HepG2 (cell line): ENCODE measurements around the gene NKX2-3. TPM values are rescaled to one million over a fixed set of nuclear protein-coding genes. Genes with fewer than 3 reads are reported as not detected.

Source experiments
- ATAC-seq: fragments of 200-7000 bp; cut with Tn5 transposase; 3 replicates; pipeline ENCODE4 v1.9.1; 2020; ENCODE audit warnings: mild to moderate bottlenecking, moderate library complexity
- BruUV-seq: library from RNA; stranded (reverse); fragments of 400-500 nt; replicated peaks from 2 replicates; lab custom pipeline; 2021; lab: Mats Ljungman, UMichigan
- CTCF ChIA-PET: fragments of 300-600 bp; formaldehyde crosslinking; extraction: SDS; loops from one replicate; lab custom pipeline; 2021; ENCODE audit warnings: low total read pairs, inconsistent platforms, low intra/inter-chr PET ratio; lab: Yijun Ruan, JAX
- POLR2A ChIA-PET: fragments of 350-600 bp; sonication (Branson Sonifier 250); formaldehyde crosslinking; loops from one replicate; lab custom pipeline; 2020; ENCODE audit warnings: antibody characterized with exemption, inconsistent platforms; lab: Yijun Ruan, JAX
- DNase-seq: peaks from one replicate; pipeline ENCODE4 v3.0.0-alpha.2; 2015; ENCODE audit warnings: low spot score
- FAIRE-seq: peaks from 3 replicates; lab custom pipeline; 2011; peaks lifted over from hg19 to GRCh38; lab: Jason Lieb, UNC
- H2AFZ ChIP-seq: one replicate; pipeline ENCODE4 v1.6.1; 2011; ENCODE audit warnings: low read length, inconsistent platforms
- H3K27ac ChIP-seq: fragments of 300-600 bp; 3 replicates; pipeline ENCODE4 v1.8.0; 2011; ENCODE audit warnings: mixed run types, mild to moderate bottlenecking, mixed read lengths, low read length, inconsistent platforms; ENCODE audit not compliant: insufficient read depth; ENCODE audit errors: extremely low read length
- H3K27me3 ChIP-seq, 2 experiments: fragments of 200-600 bp in 1 of 2; 2 replicates in 1 of 2; 3 replicates in 1 of 2; pipeline versions ENCODE4 v1.6.0 to v1.8.0; 2011; ENCODE audit warnings: low read length in 2 of 2, mild to moderate bottlenecking in 2 of 2, moderate library complexity in 2 of 2, inconsistent platforms in 1 of 2; ENCODE audit not compliant: insufficient read depth in 2 of 2, control insufficient read depth in 1 of 2
- H3K36me3 ChIP-seq, 2 experiments: fragments of 200-600 bp in 1 of 2; replicated peaks in 1 of 2; 2 replicates in 1 of 2; 3 replicates in 1 of 2; pipeline versions ENCODE4 v1.5.1 to v1.8.0; 2011; ENCODE audit warnings: low read length in 2 of 2, inconsistent platforms in 1 of 2; ENCODE audit not compliant: insufficient read depth in 2 of 2, control insufficient read depth in 1 of 2
- H3K4me1 ChIP-seq: 2 replicates; pipeline ENCODE4 v1.5.1; 2012; ENCODE audit warnings: low read length, inconsistent platforms; ENCODE audit not compliant: insufficient read depth
- H3K4me2 ChIP-seq: 2 replicates; pipeline ENCODE4 v1.6.0; 2011; ENCODE audit warnings: low read depth, low read length, inconsistent platforms
- H3K4me3 ChIP-seq, 3 experiments: fragments of 200-600 bp in 1 of 3; sonication (generic), shearing (Covaris generic) in 1 of 3; replicated peaks in 1 of 3; 2 replicates each; pipeline ENCODE4 v1.5.1; 2011 to 2016; ENCODE audit warnings: low read length in 3 of 3, inconsistent platforms in 2 of 3, low read depth in 2 of 3, mild to moderate bottlenecking in 2 of 3, control low read depth in 1 of 3, mixed read lengths in 1 of 3; ENCODE audit not compliant: insufficient read depth in 1 of 3
- H3K79me2 ChIP-seq: one replicate; pipeline ENCODE4 v1.6.1; 2011; ENCODE audit warnings: low read length, inconsistent platforms; ENCODE audit not compliant: insufficient read depth
- H3K9ac ChIP-seq: 2 replicates; pipeline ENCODE4 v1.6.0; 2011; ENCODE audit warnings: mild to moderate bottlenecking, low read depth, low read length, inconsistent platforms; ENCODE audit not compliant: insufficient read depth
- H3K9me3 ChIP-seq: 2 replicates; pipeline ENCODE4 v1.5.1; 2012; ENCODE audit warnings: mild to moderate bottlenecking, low read length
- H4K20me1 ChIP-seq: 2 replicates; pipeline ENCODE4 v1.6.0; 2011; ENCODE audit warnings: inconsistent platforms, mild to moderate bottlenecking, low read length, moderate library complexity; ENCODE audit not compliant: insufficient read depth
- AKAP8 ChIP-seq: sonication (generic); formaldehyde crosslinking; IDR thresholded peaks from 2 replicates; pipeline ENCODE4 v1.5.1; 2020; ENCODE audit warnings: mild to moderate bottlenecking, missing genetic modification reagents
- BCL6 ChIP-seq: IDR thresholded peaks from 2 replicates; pipeline ENCODE4 v1.6.1; 2016; ENCODE audit warnings: missing genetic modification reagents, missing compliant biosample characterization
- FOXP1 ChIP-seq, 2 experiments: fragments of 450-650 bp in 1 of 2; IDR thresholded peaks; 2 replicates each; pipeline ENCODE4 v1.6.1; 2017 to 2018; ENCODE audit warnings: antibody characterized with exemption in 1 of 2
- FOXP4 ChIP-seq: sonication (generic); formaldehyde crosslinking; IDR thresholded peaks from 2 replicates; pipeline ENCODE4 v1.4.0; 2020; ENCODE audit warnings: missing genetic modification reagents
- HOXA3 ChIP-seq: sonication (generic); formaldehyde crosslinking; IDR thresholded peaks from 2 replicates; pipeline ENCODE4 v1.5.0; 2020; ENCODE audit warnings: missing genetic modification reagents
- PHF21A ChIP-seq: sonication (generic); formaldehyde crosslinking; IDR thresholded peaks from 2 replicates; pipeline ENCODE4 v1.5.0; 2020; ENCODE audit warnings: mild to moderate bottlenecking, missing genetic modification reagents
- SAP130 ChIP-seq: IDR thresholded peaks from 2 replicates; pipeline ENCODE4 v1.6.1; 2016; ENCODE audit warnings: low read depth
- SMAD1 ChIP-seq: sonication (generic); formaldehyde crosslinking; IDR thresholded peaks from 2 replicates; pipeline ENCODE4 v1.4.0; 2020; ENCODE audit warnings: missing genetic modification reagents, low read depth, mild to moderate bottlenecking, borderline replicate concordance
- SOX5 ChIP-seq: IDR thresholded peaks from 2 replicates; pipeline ENCODE4 v1.6.1; 2016; ENCODE audit warnings: borderline replicate concordance
- SRSF1 ChIP-seq: fragments of 200-400 bp; formaldehyde crosslinking; optimal IDR thresholded peaks from 2 replicates; pipeline ENCODE3; 2017; ENCODE audit warnings: mild to moderate bottlenecking, low read depth, low read length, moderate library complexity
- TCF7 ChIP-seq: sonication (generic); IDR thresholded peaks from 2 replicates; pipeline ENCODE4 v1.6.1; 2016; ENCODE audit warnings: antibody characterized with exemption, low read depth
- ZFX ChIP-seq: sonication (generic); formaldehyde crosslinking; IDR thresholded peaks from 2 replicates; pipeline ENCODE4 v1.4.0; 2020; ENCODE audit warnings: mild to moderate bottlenecking, low read depth, missing genetic modification reagents, moderate library complexity
- ZNF253 ChIP-seq: sonication (generic); formaldehyde crosslinking; IDR thresholded peaks from 2 replicates; pipeline ENCODE4 v1.8.0; 2022; ENCODE audit warnings: mild to moderate bottlenecking, missing genetic modification reagents, borderline replicate concordance
- ZNF264 ChIP-seq: sonication (generic); formaldehyde crosslinking; IDR thresholded peaks from 2 replicates; pipeline ENCODE4 v1.4.0; 2020; ENCODE audit warnings: missing genetic modification reagents
- ZNF275 ChIP-seq: sonication (generic); formaldehyde crosslinking; IDR thresholded peaks from 2 replicates; pipeline ENCODE4 v1.8.0; 2022; ENCODE audit warnings: missing genetic modification reagents, mild to moderate bottlenecking, inconsistent platforms, borderline replicate concordance
- ZNF496 ChIP-seq: sonication (generic); formaldehyde crosslinking; IDR thresholded peaks from 2 replicates; pipeline ENCODE4 v1.8.1; 2023; ENCODE audit warnings: mild to moderate bottlenecking, moderate library complexity, missing genetic modification reagents; ENCODE audit not compliant: insufficient replicate concordance
- WGBS: methylation state at CpG from one replicate; pipeline ENCODE4 v1.1.6; 2017; ENCODE audit warnings: low lambda C conversion rate; 5-methylcytosine and 5-hydroxymethylcytosine counted together
- in situ Hi-C: cut with HindIII; loops from 2 replicates; pipeline ENCODE4 v1.10.0; 2017; ENCODE audit warnings: low pct_unique_long_range_greater_than_20kb; ENCODE audit not compliant: extremely low pct_ligation_motif_present
- intact Hi-C: fragments of 100-400 bp; cut with micrococcal nuclease; formaldehyde crosslinking; loops from one replicate; pipeline ENCODE4 v1.10.0; 2022; ENCODE audit not compliant: unreplicated experiment
- polyA plus RNA-seq, 8 experiments: library from polyadenylated mRNA; depleted of rRNA in 3 of 8; stranded (reverse) in 7 of 8; unstranded in 1 of 8; fragments of >200 nt; fragmentation: Illumina TruSeq in 4 of 8; extraction: Trizol in 4 of 8; gene quantifications; 2 replicates each; pipeline versions ENCODE4 v1.2.1 to v1.2.3, GENCODE V29; 2011 to 2016; ENCODE audit warnings: low read depth in 4 of 8, missing spikeins in 1 of 8, mixed read lengths in 1 of 8; ENCODE audit not compliant: insufficient read depth in 1 of 8
- total RNA-seq, 5 experiments: library from RNA; depleted of rRNA; stranded (reverse); fragments of >200 nt; fragmentation: Illumina TruSeq; extraction: Trizol; gene quantifications; 2 replicates each; pipeline ENCODE4 v1.2.3, GENCODE V29; 2016; ENCODE audit warnings: low read depth in 1 of 5

NKX2-3 gene
- total and polyA plus RNA-seq, 2 of the 13 experiments (the other 11 are each of a cell fraction or from before 2014, with no cell fraction given), result not detected

GRCh38 chr10:99520847-99521764, 11.6 kb upstream of the NKX2-3 start:
- ATAC-seq (peak; percentile 84), FAIRE-seq (no peak), DNase-seq (peak; percentile 57)
- CTCF ChIA-PET, result no interaction called here
- Histone ChIP-seq H3K27me3 (peaks cover 7 to 63% of the 10 kb centered on the region in 2 experiments), H3K4me2 (peak overlapping the region; percentile 77), H3K4me3 (peak overlapping the region in 2 of 3 experiments; percentile 10 to 62; a peak in 3 of 6 replicates), H4K20me1 (no peaks in the 10 kb centered on the region), H3K9ac (no peak overlapping the region), H3K79me2 (no peaks in the 10 kb centered on the region), H3K9me3 (no peaks in the 10 kb centered on the region), H3K27ac (no peak overlapping the region), H3K4me1 (peaks cover 44% of the 10 kb centered on the region), H2AFZ (no peak overlapping the region), H3K36me3 (no peaks in the 10 kb centered on the region)
- POLR2A ChIA-PET, result no interaction called here
- intact Hi-C loops, result no loop called here
- 40% methylated on average over 13 of the region's 46 CpGs for WGBS
- in situ Hi-C loops, result no loop called here
- BruUV-seq, result no TSS peak
- TF ChIP-seq SAP130 (CRISPR knock-in tag), result peak; percentile 4; the same call in 1 of the 2 replicates
- 0 out of 2 replicates have a peak, but pooled peaks have one; percentile 8 for TF ChIP-seq BCL6 (CRISPR knock-in tag)
- TF ChIP-seq ZNF264, result no peak
- no peak for TF ChIP-seq AKAP8 (CRISPR knock-in tag)
- TF ChIP-seq FOXP4 (CRISPR knock-in tag), result peak; percentile 39; the same call in 1 of the 2 replicates
- TF ChIP-seq ZNF253 (CRISPR knock-in tag), result no peak
- TF ChIP-seq ZFX (CRISPR knock-in tag), result peak; percentile 20; the same call in 1 of the 2 replicates
- no peak for TF ChIP-seq SMAD1 (CRISPR knock-in tag)
- no peak for TF ChIP-seq SRSF1
- TF ChIP-seq PHF21A (CRISPR knock-in tag), result no peak
- TF ChIP-seq FOXP1 (IDR thresholded peaks at IDR 0.05), result no peak
- TF ChIP-seq FOXP1 (CRISPR knock-in tag; IDR thresholded peaks at IDR 0.05), result peak; percentile 45; the same call in 1 of the 2 replicates
- no peak for TF ChIP-seq ZNF496 (CRISPR knock-in tag)
- TF ChIP-seq TCF7, result peak; percentile 60; the same call in 1 of the 2 replicates
- TF ChIP-seq ZNF275, result no peak
- no peak for TF ChIP-seq SOX5
- TF ChIP-seq HOXA3 (CRISPR knock-in tag), result peak; percentile 8; the same call in 1 of the 2 replicates
